C4-2B (cell line): Measurements from ENCODE around the gene MOB3B.

ENCODE experiments used
- ZFX ChIP-seq: fragments of 450-650 bp; IDR thresholded peaks from 2 replicates; pipeline ENCODE4 v1.6.1; 2017
- TF ChIP-seq, protein P1 (sequence below): fragments of 450-650 bp; conservative IDR thresholded peaks from 2 replicates; pipeline ENCODE4 v1.5.1; 2017; ENCODE audit warnings: mild to moderate bottlenecking

DNA sequence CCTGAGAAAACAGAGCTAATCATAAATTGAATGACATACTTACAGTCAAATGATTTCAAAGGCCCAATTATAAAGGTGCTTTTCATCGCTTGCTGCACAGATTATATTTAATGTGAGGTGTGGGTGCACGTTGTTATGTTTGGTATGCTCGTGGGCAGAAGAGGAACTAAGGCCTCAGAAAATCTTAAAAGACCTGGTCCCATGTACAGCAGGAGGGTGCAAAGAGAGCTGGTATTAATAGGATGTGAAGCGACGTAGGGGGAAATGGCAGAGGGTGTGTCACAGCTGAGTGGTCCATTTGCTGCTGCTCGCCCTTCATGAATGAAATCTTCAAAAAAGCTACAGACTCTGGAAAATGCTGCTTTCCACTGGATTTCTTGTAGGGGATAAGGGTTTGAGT is 46.0 kb downstream of the MOB3B start:
- TF ChIP-seq, protein P1, sequence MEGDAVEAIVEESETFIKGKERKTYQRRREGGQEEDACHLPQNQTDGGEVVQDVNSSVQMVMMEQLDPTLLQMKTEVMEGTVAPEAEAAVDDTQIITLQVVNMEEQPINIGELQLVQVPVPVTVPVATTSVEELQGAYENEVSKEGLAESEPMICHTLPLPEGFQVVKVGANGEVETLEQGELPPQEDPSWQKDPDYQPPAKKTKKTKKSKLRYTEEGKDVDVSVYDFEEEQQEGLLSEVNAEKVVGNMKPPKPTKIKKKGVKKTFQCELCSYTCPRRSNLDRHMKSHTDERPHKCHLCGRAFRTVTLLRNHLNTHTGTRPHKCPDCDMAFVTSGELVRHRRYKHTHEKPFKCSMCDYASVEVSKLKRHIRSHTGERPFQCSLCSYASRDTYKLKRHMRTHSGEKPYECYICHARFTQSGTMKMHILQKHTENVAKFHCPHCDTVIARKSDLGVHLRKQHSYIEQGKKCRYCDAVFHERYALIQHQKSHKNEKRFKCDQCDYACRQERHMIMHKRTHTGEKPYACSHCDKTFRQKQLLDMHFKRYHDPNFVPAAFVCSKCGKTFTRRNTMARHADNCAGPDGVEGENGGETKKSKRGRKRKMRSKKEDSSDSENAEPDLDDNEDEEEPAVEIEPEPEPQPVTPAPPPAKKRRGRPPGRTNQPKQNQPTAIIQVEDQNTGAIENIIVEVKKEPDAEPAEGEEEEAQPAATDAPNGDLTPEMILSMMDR, result no peak
- no peak for TF ChIP-seq ZFX
